HEK293T (cell line): Measurements from ENCODE around the gene TBKBP1.

Experiments used
- CTCF ChIA-PET: fragments of 350-600 bp; formaldehyde crosslinking; extraction: SDS; loops from one replicate; lab custom pipeline; 2021; ENCODE audit warnings: antibody characterized with exemption, inconsistent platforms; lab: Yijun Ruan, JAX
- POLR2A ChIA-PET: fragments of 350-600 bp; formaldehyde crosslinking; extraction: SDS; loops from one replicate; lab custom pipeline; 2020; ENCODE audit warnings: antibody characterized with exemption, inconsistent platforms; lab: Yijun Ruan, JAX
- DNase-seq: peaks from one replicate; pipeline ENCODE4 v3.0.0; 2012; ENCODE audit warnings: mixed read lengths; ENCODE audit errors: extremely low spot score
- ARNT ChIP-seq: fragments of 450-650 bp; IDR thresholded peaks from 2 replicates; pipeline ENCODE4 v1.6.1; 2017; ENCODE audit warnings: mild to moderate bottlenecking
- BHLHE40 ChIP-seq: fragments of 450-650 bp; IDR thresholded peaks from 2 replicates; pipeline ENCODE4 v1.6.1; 2016; ENCODE audit warnings: mild to moderate bottlenecking, moderate library complexity, borderline replicate concordance
- CTBP1 ChIP-seq: fragments of 450-650 bp; IDR thresholded peaks from 2 replicates; pipeline ENCODE4 v1.6.1; 2016; ENCODE audit warnings: borderline replicate concordance
- ELF4 ChIP-seq: fragments of 450-650 bp; IDR thresholded peaks from 2 replicates; pipeline ENCODE4 v1.6.1; 2017; ENCODE audit warnings: antibody characterized with exemption
- FOXA1 ChIP-seq: fragments of 450-650 bp; IDR thresholded peaks from 2 replicates; pipeline ENCODE4 v1.6.1; 2016; ENCODE audit warnings: mild to moderate bottlenecking
- FOXK2 ChIP-seq: fragments of 450-650 bp; IDR thresholded peaks from 2 replicates; pipeline ENCODE4 v1.6.1; 2016; ENCODE audit warnings: mild to moderate bottlenecking
- FOXM1 ChIP-seq: fragments of 450-650 bp; IDR thresholded peaks from 2 replicates; pipeline ENCODE4 v1.6.1; 2017; ENCODE audit warnings: mild to moderate bottlenecking, borderline replicate concordance
- HDGF ChIP-seq: fragments of 450-650 bp; IDR thresholded peaks from 2 replicates; pipeline ENCODE4 v1.6.1; 2017; ENCODE audit warnings: antibody characterized with exemption, borderline replicate concordance
- L3MBTL2 ChIP-seq: fragments of 450-650 bp; conservative IDR thresholded peaks from 2 replicates; pipeline ENCODE4 v1.6.1; 2016; ENCODE audit warnings: mild to moderate bottlenecking
- LEF1 ChIP-seq: fragments of 450-650 bp; IDR thresholded peaks from 2 replicates; pipeline ENCODE4 v1.6.1; 2017; ENCODE audit warnings: mild to moderate bottlenecking, borderline replicate concordance
- NFRKB ChIP-seq: fragments of 450-650 bp; IDR thresholded peaks from 2 replicates; pipeline ENCODE4 v1.6.1; 2016; ENCODE audit warnings: mild to moderate bottlenecking, moderate library complexity
- SP1 ChIP-seq: fragments of 450-650 bp; IDR thresholded peaks from 2 replicates; pipeline ENCODE4 v1.6.1; 2017
- SUZ12 ChIP-seq: fragments of 450-650 bp; IDR thresholded peaks from 2 replicates; pipeline ENCODE4 v1.6.1; 2016; ENCODE audit warnings: mild to moderate bottlenecking
- TARDBP ChIP-seq: fragments of 450-650 bp; IDR thresholded peaks from 2 replicates; pipeline ENCODE4 v1.6.1; 2016
- ZNF384 ChIP-seq: fragments of 450-650 bp; IDR thresholded peaks from 2 replicates; pipeline ENCODE4 v1.6.1; 2016
- TF ChIP-seq, protein P1 (sequence below): fragments of 450-650 bp; IDR thresholded peaks from 2 replicates; pipeline ENCODE4 v1.6.1; 2016

TBKBP1 gene

DNA sequence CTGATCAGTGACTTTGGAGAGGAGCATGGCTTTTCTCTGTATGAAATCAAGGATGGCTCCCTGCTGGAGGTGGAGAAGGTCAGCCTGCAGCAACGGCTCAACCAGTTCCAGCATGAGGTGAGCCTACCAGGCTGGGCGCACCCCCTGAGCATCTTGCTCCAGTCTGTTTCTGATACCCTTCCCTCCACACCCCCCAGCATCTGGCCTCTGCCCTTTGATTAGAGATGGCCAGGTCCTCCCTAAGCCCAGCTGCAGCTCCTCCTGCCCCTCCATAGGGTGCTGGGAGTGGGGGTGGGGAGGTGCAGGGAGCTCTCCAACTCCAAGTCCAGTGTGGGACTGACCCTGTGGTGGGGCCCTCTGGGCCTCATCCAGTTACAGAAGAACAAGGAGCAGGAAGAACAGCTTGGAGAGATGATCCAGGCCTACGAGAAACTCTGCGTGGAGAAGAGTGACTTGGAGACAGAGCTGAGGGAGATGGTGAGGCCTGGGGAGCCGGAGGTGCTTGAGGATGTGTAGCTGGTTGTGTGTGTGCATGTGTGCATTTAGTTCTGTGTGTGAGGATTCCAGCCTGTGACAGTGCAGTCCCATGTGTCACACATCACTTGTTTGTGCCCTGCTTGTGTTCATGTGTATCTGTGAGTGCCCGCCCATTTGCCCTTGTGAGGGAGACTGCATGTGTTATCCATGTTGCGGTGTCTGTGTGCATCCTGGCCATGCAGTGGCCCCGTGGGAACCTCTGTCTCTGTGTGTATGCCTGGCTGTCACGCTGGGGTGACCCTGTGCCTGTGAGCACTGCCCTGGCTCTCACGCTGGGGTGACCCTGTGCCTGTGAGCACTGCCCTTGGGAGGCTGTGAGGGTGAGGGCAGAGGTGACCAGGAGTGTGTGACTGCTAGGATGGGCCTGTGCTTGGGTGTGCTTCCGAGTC is 3.0 kb downstream of the TBKBP1 start:
- POLR2A ChIA-PET: interaction anchor here (1.1 to 1.7 kb wide), 4 partner anchors 9 to 17 kb away, joined by 4 to 7 read pairs (median 4); no protein-coding TSS in a partner anchor
- DNase-seq: no peak
- CTCF ChIA-PET: interaction anchor here (0.8 to 1.3 kb wide), 3 partner anchors 36 to 53 kb away, joined by 5 to 6 read pairs (median 5); partner anchors contain the start of gene TBX21
- no peak for TF ChIP-seq TARDBP
- no peak for TF ChIP-seq FOXA1
- TF ChIP-seq ELF4: no peak
- TF ChIP-seq NFRKB: no peak
- TF ChIP-seq, protein P1, sequence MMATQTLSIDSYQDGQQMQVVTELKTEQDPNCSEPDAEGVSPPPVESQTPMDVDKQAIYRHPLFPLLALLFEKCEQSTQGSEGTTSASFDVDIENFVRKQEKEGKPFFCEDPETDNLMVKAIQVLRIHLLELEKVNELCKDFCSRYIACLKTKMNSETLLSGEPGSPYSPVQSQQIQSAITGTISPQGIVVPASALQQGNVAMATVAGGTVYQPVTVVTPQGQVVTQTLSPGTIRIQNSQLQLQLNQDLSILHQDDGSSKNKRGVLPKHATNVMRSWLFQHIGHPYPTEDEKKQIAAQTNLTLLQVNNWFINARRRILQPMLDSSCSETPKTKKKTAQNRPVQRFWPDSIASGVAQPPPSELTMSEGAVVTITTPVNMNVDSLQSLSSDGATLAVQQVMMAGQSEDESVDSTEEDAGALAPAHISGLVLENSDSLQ: no peak
- TF ChIP-seq FOXM1: no peak
- no peak for TF ChIP-seq BHLHE40
- no peak for TF ChIP-seq SP1
- no peak for TF ChIP-seq ZNF384
- no peak for TF ChIP-seq FOXK2
- TF ChIP-seq L3MBTL2: no peak
- TF ChIP-seq CTBP1: no peak
- TF ChIP-seq SUZ12: no peak
- TF ChIP-seq ARNT: no peak
- no peak for TF ChIP-seq LEF1
- no peak for TF ChIP-seq HDGF

DNA sequence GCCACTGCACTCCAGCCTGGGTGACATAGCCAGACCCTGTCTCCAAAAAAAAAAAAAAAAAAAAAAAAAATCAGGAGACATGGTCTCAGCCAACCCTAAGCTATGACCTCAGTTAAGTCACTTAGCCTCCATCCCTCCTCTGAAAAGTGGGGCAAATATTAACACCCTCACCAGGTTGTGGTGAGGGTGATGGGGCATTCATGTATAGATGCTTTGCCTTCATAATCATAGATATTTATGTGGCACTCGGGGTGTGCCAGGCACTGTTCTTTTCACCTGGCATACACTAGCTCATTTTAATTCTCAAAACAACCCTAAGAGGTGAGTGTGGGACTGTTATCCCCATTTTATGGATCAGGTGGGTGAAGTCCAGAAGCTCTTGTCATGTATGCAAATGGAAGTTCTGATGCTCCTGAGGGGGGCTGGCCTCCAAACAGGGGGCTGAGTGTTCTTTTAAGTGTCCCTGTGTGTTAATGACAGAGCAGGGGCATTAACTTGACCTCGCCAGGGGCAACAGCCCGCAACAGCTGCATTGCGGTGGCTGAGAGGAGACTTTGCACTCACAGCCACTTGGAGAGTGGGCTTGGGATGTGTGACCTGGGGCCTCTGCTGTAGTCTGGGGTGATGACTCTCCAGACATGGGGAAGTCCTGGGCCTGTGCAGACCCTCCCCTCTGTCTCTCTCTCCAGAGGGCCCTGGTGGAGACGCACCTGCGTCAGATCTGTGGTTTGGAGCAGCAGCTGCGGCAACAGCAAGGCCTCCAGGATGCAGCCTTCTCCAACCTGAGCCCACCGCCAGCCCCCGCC is 4.1 kb downstream of the TBKBP1 start:
- no peak for DNase-seq
- TF ChIP-seq ZNF384: 0 out of 2 replicates have a peak, but pooled peaks have one; percentile 15
- TF ChIP-seq FOXK2: no peak
- ChIA-PET CTCF (interaction anchor here (0.6 to 1.3 kb wide), 9 partner anchors 10 to 52 kb away, joined by 3 to 6 read pairs (median 5); partner anchors contain the start of gene TBX21), POLR2A (interaction anchor here (0.7 to 1.7 kb wide), 5 partner anchors 9 to 49 kb away, joined by 3 to 5 read pairs (median 4); partner anchors contain the start of gene KPNB1)

- POLR2A ChIA-PET: interaction anchor here (1.4 kb wide), 1 partner anchor 14 kb away, joined by 4 read pairs; no protein-coding TSS in a partner anchor
- CTCF ChIA-PET: interaction anchor here (0.5 to 1.3 kb wide), 10 partner anchors 9 to 271 kb away, joined by 3 to 10 read pairs (median 4); partner anchors contain the start of gene TBX21
- TF ChIP-seq, protein P1: no peak
- TF ChIP-seq ARNT: no peak
- TF ChIP-seq CTBP1: no peak
- TF ChIP-seq HDGF: no peak
- no peak for TF ChIP-seq BHLHE40
- no peak for TF ChIP-seq SUZ12
- no peak for TF ChIP-seq L3MBTL2
- no peak for TF ChIP-seq ELF4
- TF ChIP-seq TARDBP: no peak
- no peak for TF ChIP-seq SP1
- TF ChIP-seq NFRKB: no peak
- no peak for TF ChIP-seq FOXM1
- no peak for TF ChIP-seq ZNF384
- no peak for TF ChIP-seq LEF1
- no peak for TF ChIP-seq FOXA1
- no peak for TF ChIP-seq FOXK2
Measured at GRCh38 chr17:47698749-47699535, 5.0 kb downstream of the TBKBP1 start.

GRCh38 chr17:47699536-47699840 is 5.5 kb downstream of the TBKBP1 start:
- ChIA-PET CTCF (interaction anchor here (0.5 to 1.2 kb wide), 9 partner anchors 8 to 272 kb away, joined by 3 to 10 read pairs (median 4); partner anchors contain the start of gene TBX21), POLR2A (interaction anchor here (1.4 kb wide), 1 partner anchor 14 kb away, joined by 4 read pairs; no protein-coding TSS in a partner anchor)
- no peak for DNase-seq
- no peak for TF ChIP-seq FOXA1
- no peak for TF ChIP-seq FOXM1
- TF ChIP-seq SP1: no peak
- TF ChIP-seq LEF1: no peak
- no peak for TF ChIP-seq TARDBP
- no peak for TF ChIP-seq ELF4
- no peak for TF ChIP-seq BHLHE40

More at GRCh38 chr17:47698749-47699535, 5.0 kb downstream of the TBKBP1 start:
- DNase-seq: peak; percentile 91

DNA sequence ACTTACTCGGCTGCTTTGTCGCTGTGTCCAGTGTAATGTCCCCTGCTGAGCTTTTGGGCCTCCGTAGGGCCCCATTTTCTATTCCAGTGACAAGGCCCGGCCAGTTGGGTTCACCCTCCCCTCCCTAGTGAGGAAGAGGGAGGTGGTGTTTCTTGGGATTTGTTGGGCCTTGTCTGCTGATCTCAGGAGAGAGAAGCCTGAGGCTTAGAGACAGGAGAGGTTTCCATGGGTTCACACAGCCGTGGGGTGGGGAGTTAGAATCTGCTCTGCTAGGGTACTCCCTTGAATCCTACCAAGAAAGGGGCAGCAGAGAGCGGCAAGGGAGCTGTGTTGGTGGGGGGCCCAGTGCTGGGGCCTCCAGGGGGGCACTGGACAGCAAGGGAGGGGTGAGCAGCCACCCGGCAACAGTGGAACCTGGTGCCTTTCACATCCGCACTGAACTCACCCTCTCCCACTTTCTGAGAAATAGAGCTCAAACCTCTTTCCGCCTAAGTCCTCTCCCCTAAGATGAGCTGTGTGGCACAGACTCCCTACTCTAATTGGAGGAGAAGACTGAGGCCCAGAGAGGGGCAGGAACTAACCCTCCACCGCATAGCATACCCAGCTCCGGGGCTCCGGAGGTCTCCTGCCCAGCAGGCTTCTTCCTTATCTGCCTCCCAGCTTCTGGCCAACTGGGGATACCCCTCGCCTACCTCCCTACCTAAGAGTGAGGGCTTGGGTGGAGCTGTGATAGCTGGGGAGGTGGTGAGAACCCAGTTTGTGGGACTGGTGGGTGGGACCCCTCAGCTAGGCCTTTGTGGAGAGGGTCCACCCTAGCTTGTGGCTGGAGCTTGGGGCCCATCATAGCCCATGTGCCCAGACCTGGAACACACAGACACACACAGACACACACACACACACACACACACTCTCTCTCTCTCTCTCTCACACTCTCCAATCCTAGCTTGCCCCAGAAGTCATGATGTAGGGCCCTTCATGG is 6.8 kb downstream of the TBKBP1 start:
- no peak for DNase-seq
- ChIA-PET CTCF (no interaction called here), POLR2A (interaction anchor here (1.9 kb wide), 1 partner anchor 51 kb away, joined by 5 read pairs; the partner anchor contains the start of gene KPNB1)
- TF ChIP-seq LEF1: no peak
- no peak for TF ChIP-seq TARDBP
- no peak for TF ChIP-seq L3MBTL2
- TF ChIP-seq CTBP1: no peak
- TF ChIP-seq FOXK2: no peak
- TF ChIP-seq FOXA1: no peak
- TF ChIP-seq FOXM1: no peak
- TF ChIP-seq NFRKB: no peak
- no peak for TF ChIP-seq ARNT
- no peak for TF ChIP-seq ELF4
- TF ChIP-seq BHLHE40: no peak
- TF ChIP-seq ZNF384: no peak
- no peak for TF ChIP-seq SP1
